Measurements from ENCODE around the gene AUTS2.

- TF ChIP-seq ZNF274 (IDR thresholded peaks at IDR 0.05; ENCODE audit: low read depth, low read length) (no peak), SUZ12 (IDR thresholded peaks at IDR 0.05; ENCODE audit: extremely low read depth, insufficient read depth, insufficient read length) (no peak)
Measured at GRCh38 chr7:70835658-70836057, 1237.4 kb downstream of the AUTS2 start.
